Bronchial epithelial cell (primary cell): ENCODE results near the gene EMC6. TPM values are rescaled to one million over a fixed set of nuclear protein-coding genes. Genes with fewer than 3 reads are reported as not detected.

Experiments used
- DNase-seq: peaks from one replicate; pipeline ENCODE4 v3.0.0-alpha.2; 2010; ENCODE audit warnings: low read depth
- FAIRE-seq: peaks from 2 replicates; lab custom pipeline; 2011; peaks lifted over from hg19 to GRCh38; lab: Jason Lieb, UNC
- H3K27me3 ChIP-seq: 2 replicates; pipeline ENCODE4 v1.5.1; 2011; ENCODE audit warnings: low read length; ENCODE audit not compliant: control insufficient read depth, insufficient read depth
- H3K36me3 ChIP-seq: 2 replicates; pipeline ENCODE4 v1.5.1; 2011; ENCODE audit warnings: low read length; ENCODE audit not compliant: control insufficient read depth, insufficient read depth
- H3K4me3 ChIP-seq: 2 replicates; pipeline ENCODE4 v1.5.1; 2011; ENCODE audit warnings: mild to moderate bottlenecking, low read depth, low read length, control low read depth
- CTCF ChIP-seq: IDR thresholded peaks from 2 replicates; pipeline ENCODE4 v1.5.1; 2011; ENCODE audit warnings: mild to moderate bottlenecking, moderate library complexity, low read length, control low read depth, inconsistent platforms; ENCODE audit not compliant: insufficient read depth, severe bottlenecking
- total RNA-seq: library from RNA; depleted of rRNA; stranded (reverse); fragments of >200 nt; gene quantifications from 2 replicates; pipeline ENCODE4 v1.2.1, GENCODE V29; 2014

EMC6 gene
- total RNA-seq, result 21.3 and 26.1 TPM in 2 replicates

DNA sequence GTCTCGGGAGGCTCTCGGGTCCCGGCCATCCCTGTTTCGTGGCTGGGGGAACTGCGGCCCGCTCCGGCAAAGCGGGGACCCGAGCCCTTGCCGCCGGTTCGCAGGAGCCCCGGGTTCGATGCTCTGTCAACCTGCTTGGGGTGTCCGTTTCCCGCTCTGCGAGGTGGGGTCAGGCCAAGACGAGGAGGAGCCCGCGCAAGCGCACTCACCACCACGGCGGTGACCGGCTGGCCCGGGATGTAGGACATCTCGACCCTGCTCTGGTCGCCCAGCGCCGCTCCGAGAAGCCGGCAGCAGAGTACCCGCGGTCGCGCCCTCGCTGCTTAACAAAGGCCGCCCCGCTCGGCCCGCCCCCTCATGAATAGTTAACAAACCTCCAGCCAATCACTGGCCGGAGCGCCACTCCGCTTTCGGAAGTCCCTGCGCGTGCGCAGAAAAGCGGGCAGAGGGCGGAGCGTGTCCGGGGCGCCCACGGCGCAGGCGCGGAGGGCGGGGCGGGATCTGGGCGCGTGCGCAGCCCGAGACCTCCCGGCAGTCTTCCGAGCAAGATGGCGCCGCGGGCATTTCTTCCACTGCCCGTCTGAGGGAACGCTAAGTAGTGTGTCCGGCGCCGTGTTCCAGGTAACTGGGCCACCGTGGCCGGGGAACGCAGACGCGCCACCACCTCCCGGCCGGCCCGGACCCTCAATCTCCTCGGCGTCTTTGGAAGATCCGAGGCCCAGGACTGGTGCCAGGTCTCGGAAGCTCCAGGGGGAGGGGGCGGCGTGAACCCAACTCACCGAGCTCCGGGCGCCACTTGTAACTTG, at the start of gene EMC6, which contains the start of gene TAX1BP3:
Gene EMC6, plus strand, starts transcription at position 534 of the 806 bp plus-strand sequence. CDS start 335 bp downstream, outside the sequence.
Gene TAX1BP3, minus strand, starts transcription at position 300 of the 806 bp plus-strand sequence. Its CDS starts 52 bp downstream, at position 248.
- peak; percentile 91 for DNase-seq
- H3K4me3 ChIP-seq, result peak within 1 kb of the TSS; percentile 89
- no peak for FAIRE-seq
- no peak for TF ChIP-seq CTCF
- H3K27me3 ChIP-seq, result no peaks in the 10 kb centered on the region
- H3K36me3 ChIP-seq, result peaks cover 21% of the 10 kb centered on the region

DNA sequence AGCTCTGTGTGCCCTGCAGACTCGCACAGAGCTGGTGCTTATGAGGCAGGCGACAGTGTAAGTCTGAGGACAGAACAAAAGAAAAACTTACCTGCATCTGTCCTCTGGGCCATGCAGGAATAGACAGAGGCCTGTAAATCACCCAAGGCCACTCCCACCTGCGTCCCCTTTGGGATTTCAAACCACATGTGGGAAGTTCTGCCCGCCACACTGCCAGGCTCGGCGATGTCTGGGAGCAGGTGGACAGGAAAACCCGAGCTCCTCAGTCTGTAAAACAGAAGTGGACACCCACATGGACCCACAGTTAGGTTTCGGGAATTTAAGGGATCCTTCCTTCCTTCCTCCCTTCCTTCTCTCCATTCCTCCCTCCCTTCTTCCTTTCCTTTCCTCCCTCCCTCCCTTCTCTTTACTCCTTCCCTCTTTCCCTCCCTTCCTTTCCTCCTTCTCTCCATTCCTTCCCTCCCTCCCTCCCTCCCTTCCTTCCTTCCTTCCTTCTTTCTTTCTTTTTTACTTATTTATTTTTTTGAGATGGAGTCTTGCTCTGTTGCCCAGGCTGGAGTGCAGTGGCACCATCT, 47.4 kb upstream of the EMC6 start:
- FAIRE-seq, result no peak
- peaks cover 20% of the 10 kb centered on the region for H3K36me3 ChIP-seq
- no peaks in the 10 kb centered on the region for H3K27me3 ChIP-seq
- H3K4me3 ChIP-seq, result no peak overlapping the region
- DNase-seq, result no peak
- TF ChIP-seq CTCF, result no peak

DNA sequence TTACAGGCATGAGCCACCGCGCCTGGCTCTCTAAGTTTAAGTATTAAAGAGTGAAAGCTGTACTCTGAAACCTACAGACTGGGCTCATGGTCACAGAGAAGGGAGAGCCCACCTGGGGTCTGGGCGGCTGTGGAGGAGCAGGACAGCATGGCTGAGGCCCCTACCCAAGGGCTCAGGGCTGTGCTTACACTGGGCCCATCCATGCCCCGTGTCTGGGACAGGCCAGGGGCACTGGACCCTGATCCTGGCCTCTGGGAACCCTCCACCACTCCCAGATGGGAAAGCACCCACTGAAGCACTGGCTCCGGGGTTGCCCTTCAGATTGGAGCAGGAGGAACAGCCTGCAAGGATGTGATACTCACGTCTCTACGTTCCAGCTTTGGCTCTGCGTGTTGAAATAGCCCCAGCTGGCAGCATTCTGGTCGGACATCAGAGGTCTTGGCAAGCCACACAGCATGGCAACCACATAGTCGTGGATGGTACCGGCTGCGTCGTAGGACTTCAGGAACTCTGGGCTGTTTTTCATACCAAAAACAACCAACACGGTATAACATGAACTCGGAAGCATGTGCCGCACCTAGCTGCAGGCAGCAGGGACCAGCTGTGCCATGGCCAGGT, 45.5 kb upstream of the EMC6 start:
- H3K36me3 ChIP-seq, result peaks cover 21% of the 10 kb centered on the region
- no peaks in the 10 kb centered on the region for H3K27me3 ChIP-seq
- DNase-seq (no peak), FAIRE-seq (no peak)
- H3K4me3 ChIP-seq, result no peak overlapping the region
- no peak for TF ChIP-seq CTCF

DNA sequence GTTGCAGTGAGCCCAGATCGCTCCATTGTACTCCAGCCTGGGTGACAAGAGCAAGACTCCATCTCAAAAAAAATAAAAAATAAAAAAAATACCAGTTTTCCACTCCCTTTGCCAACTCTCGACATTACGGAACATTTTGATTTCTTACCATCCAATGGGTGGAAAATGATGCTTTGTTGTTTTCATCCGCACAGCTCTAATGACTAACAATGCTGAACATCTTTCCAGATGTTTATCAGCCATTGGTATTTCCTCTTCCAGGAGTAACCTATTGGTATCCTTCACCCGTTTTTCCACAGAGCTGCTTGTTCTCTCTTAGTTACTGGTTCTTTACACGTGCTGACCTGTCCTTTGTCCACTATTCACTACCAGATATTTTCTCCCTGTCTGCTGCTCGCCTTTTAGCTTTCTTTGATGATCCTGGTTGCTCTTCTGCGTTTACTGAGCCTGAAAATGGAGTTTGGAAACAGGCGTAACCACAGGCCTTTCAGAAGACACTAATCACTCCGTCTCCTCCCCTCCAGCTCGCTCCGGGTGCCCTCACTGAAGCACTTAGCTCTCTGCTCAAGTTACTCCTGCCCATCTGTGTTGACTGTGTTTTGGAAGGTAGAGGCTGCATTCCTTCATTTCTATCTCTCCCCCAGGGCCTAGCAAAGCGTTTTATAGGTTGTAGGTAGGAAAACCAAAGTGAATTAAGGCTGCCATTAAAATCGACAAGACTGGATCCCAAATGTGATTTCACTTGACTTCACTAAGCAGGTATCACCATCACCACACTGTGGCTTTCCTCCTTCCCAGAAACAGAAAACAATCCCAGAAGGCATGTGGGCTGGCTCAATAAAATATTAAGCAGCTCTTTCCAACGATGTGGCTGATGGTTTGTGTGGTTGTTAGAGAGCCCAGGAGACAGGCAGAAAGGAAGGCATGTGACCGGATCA, 41.5 kb upstream of the EMC6 start:
- DNase-seq (no peak), FAIRE-seq (no peak)
- Histone ChIP-seq H3K27me3 (no peaks in the 10 kb centered on the region), H3K4me3 (no peak overlapping the region), H3K36me3 (peaks cover 24% of the 10 kb centered on the region)
- no peak for TF ChIP-seq CTCF

DNA sequence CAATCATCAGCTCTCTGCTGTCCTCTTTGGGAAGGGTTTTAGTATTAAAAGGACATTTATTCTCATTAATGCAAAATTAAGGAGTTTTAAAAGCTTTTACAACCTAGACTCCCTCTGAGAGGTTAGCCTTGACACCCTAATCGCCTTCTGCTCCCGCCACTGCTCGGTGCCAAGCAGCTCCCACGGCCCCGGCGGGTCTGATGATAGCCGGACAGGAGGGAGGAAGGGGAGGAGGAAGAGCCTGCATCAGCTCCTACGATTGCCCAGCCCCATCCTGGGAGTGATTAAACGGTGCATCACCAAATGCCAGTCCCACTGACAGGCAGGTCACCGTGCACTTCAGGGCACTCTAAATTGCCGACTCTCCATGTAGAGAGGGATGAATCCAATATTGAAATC, 40.8 kb upstream of the EMC6 start:
- FAIRE-seq (no peak), DNase-seq (no peak)
- Histone ChIP-seq H3K27me3 (no peaks in the 10 kb centered on the region), H3K36me3 (peaks cover 26% of the 10 kb centered on the region), H3K4me3 (no peak overlapping the region)
- TF ChIP-seq CTCF, result no peak
